CD4-positive, CD25-positive, alpha-beta regulatory T cell (primary cell): ENCODE data around the gene CDC14B. TPM values are rescaled to one million over a fixed set of nuclear protein-coding genes. Genes with fewer than 3 reads are reported as not detected.

Experiments used
- ATAC-seq, 2 donors: fragments of 150-1000 bp; cut with Tn5 transposase; one replicate each; pipeline ENCODE4 v1.10.0; 2021; ENCODE audit warnings: low read depth in 2 of 2, moderate number of reproducible peaks in 2 of 2, moderate library complexity in 1 of 2
- DNase-seq, 3 donors: peaks; one replicate each; pipeline versions ENCODE4 v3.0.0 to v3.0.0-alpha.2; 2012 to 2022; ENCODE audit warnings: mixed read lengths in 1 of 3
- H3K27ac ChIP-seq: one replicate; pipeline ENCODE4 v1.7.0; 2013; ENCODE audit warnings: mild to moderate bottlenecking, low read length; ENCODE audit not compliant: insufficient read depth, poor library complexity, severe bottlenecking
- H3K27me3 ChIP-seq: one replicate; pipeline ENCODE4 v1.7.0; 2013; ENCODE audit warnings: low read length; ENCODE audit not compliant: control insufficient read depth, insufficient read depth
- H3K36me3 ChIP-seq: one replicate; pipeline ENCODE4 v1.7.0; 2013; ENCODE audit warnings: mild to moderate bottlenecking, low read length, moderate library complexity; ENCODE audit not compliant: control insufficient read depth, insufficient read depth
- H3K4me1 ChIP-seq: 2 replicates; pipeline ENCODE4 v1.7.0; 2013; ENCODE audit warnings: mild to moderate bottlenecking, low read length; ENCODE audit not compliant: insufficient read depth, control insufficient read depth, poor library complexity, severe bottlenecking
- H3K4me3 ChIP-seq: one replicate; pipeline ENCODE4 v1.7.0; 2013; ENCODE audit warnings: low read depth, mild to moderate bottlenecking, low read length, moderate library complexity
- H3K9me3 ChIP-seq, 2 experiments: 1 replicate in 1 of 2; 2 replicates in 1 of 2; pipeline ENCODE4 v1.7.0; 2013; ENCODE audit warnings: low read length in 2 of 2, mild to moderate bottlenecking in 1 of 2, moderate library complexity in 1 of 2; ENCODE audit not compliant: control insufficient read depth in 2 of 2
- H3K27ac Mint-ChIP-seq, 3 donors: one replicate each; pipeline ENCODE4 v1.8.0; 2020 to 2022; ENCODE audit warnings: mild to moderate bottlenecking in 3 of 3, mixed read lengths in 3 of 3, moderate library complexity in 2 of 3
- H3K27me3 Mint-ChIP-seq: one replicate; pipeline ENCODE4 v1.8.0; 2022; ENCODE audit warnings: mild to moderate bottlenecking, mixed read lengths
- H3K36me3 Mint-ChIP-seq: one replicate; pipeline ENCODE4 v1.8.0; 2020; ENCODE audit warnings: mixed read lengths
- H3K4me1 Mint-ChIP-seq, 4 donors: one replicate each; pipeline ENCODE4 v1.8.0; 2020 to 2022; ENCODE audit warnings: mixed read lengths in 4 of 4, mild to moderate bottlenecking in 1 of 4
- H3K4me3 Mint-ChIP-seq, 4 donors: one replicate each; pipeline ENCODE4 v1.8.0; 2020 to 2022; ENCODE audit warnings: mild to moderate bottlenecking in 4 of 4, mixed read lengths in 4 of 4, moderate library complexity in 3 of 4
- H3K9me3 Mint-ChIP-seq, 7 donors: one replicate each; pipeline ENCODE4 v1.8.0; 2020 to 2022; ENCODE audit warnings: mixed read lengths in 7 of 7, mild to moderate bottlenecking in 3 of 7, moderate library complexity in 2 of 7
- polyA plus RNA-seq, 4 donors: library from polyadenylated mRNA; unstranded; fragments of 300-500 nt; fragmentation: Illumina TruSeq; gene quantifications; one replicate each; pipeline ENCODE4 v1.2.3, GENCODE V29; 2021
- total RNA-seq: library from RNA; stranded (reverse); gene quantifications from one replicate; pipeline ENCODE4 v1.2.3, GENCODE V29; 2022

The CDC14B gene
- total and polyA plus RNA-seq, 5 donors from 2014 or later, result 7.1 to 17.7 (median 9.0) TPM

GRCh38 chr9:96612966-96613589 is 6.6 kb downstream of the CDC14B start:
- H3K36me3 Mint-ChIP-seq, result no peaks in the 10 kb centered on the region
- Histone ChIP-seq H3K9me3 (no peaks in the 10 kb centered on the region), H3K4me3 (no peak overlapping the region), H3K27me3 (peaks cover 32% of the 10 kb centered on the region), H3K4me1 (no peaks in the 10 kb centered on the region), H3K27ac (no peak overlapping the region), H3K36me3 (no peaks in the 10 kb centered on the region)
- DNase-seq (no peak), ATAC-seq (no peak)
- H3K4me3 Mint-ChIP-seq, result no peak overlapping the region
- H3K9me3 Mint-ChIP-seq, result peaks cover 0 to 3% (median 0%) of the 10 kb centered on the region in 7 donors
- no peak overlapping the region for H3K27ac Mint-ChIP-seq
- peaks cover 51% of the 10 kb centered on the region for H3K27me3 Mint-ChIP-seq
- peaks cover 0 to 2% (median 0%) of the 10 kb centered on the region in 4 donors for H3K4me1 Mint-ChIP-seq

GRCh38 chr9:96612105-96612965 is 7.3 kb downstream of the CDC14B start:
- Histone ChIP-seq H3K27ac (no peak overlapping the region), H3K36me3 (no peaks in the 10 kb centered on the region), H3K4me3 (no peak overlapping the region), H3K9me3 (no peaks in the 10 kb centered on the region), H3K4me1 (no peaks in the 10 kb centered on the region), H3K27me3 (peaks cover 27% of the 10 kb centered on the region)
- H3K4me3 Mint-ChIP-seq, result no peak overlapping the region
- DNase-seq, result no peak
- H3K9me3 Mint-ChIP-seq, result peaks cover 0 to 2% (median 0%) of the 10 kb centered on the region in 7 donors
- no peaks in the 10 kb centered on the region for H3K4me1 Mint-ChIP-seq
- no peaks in the 10 kb centered on the region for H3K36me3 Mint-ChIP-seq
- no peak for ATAC-seq
- H3K27ac Mint-ChIP-seq, result no peak overlapping the region
- peaks cover 47% of the 10 kb centered on the region for H3K27me3 Mint-ChIP-seq

- H3K36me3 Mint-ChIP-seq, result no peaks in the 10 kb centered on the region
- peaks cover 0 to 2% (median 0%) of the 10 kb centered on the region in 7 donors for H3K9me3 Mint-ChIP-seq
- Histone ChIP-seq H3K27ac (no peak overlapping the region), H3K4me1 (no peaks in the 10 kb centered on the region), H3K27me3 (peaks cover 27% of the 10 kb centered on the region), H3K9me3 (no peaks in the 10 kb centered on the region), H3K36me3 (no peaks in the 10 kb centered on the region), H3K4me3 (no peak overlapping the region)
- DNase-seq, result no peak
- no peaks in the 10 kb centered on the region for H3K4me1 Mint-ChIP-seq
- H3K27me3 Mint-ChIP-seq, result peaks cover 38% of the 10 kb centered on the region
- H3K4me3 Mint-ChIP-seq, result no peak overlapping the region
- ATAC-seq, result no peak
- H3K27ac Mint-ChIP-seq, result no peak overlapping the region
Observed at GRCh38 chr9:96611302-96611701, 8.3 kb downstream of the CDC14B start.

GRCh38 chr9:96609732-96610131 is 9.9 kb downstream of the CDC14B start:
- no peak overlapping the region for H3K4me3 ChIP-seq
- Mint-ChIP-seq H3K36me3 (no peaks in the 10 kb centered on the region), H3K4me1 (no peaks in the 10 kb centered on the region), H3K27me3 (peaks cover 27% of the 10 kb centered on the region), H3K27ac (no peak overlapping the region), H3K9me3 (peaks cover 0 to 2% (median 0%) of the 10 kb centered on the region in 7 donors), H3K4me3 (no peak overlapping the region)
- no peaks in the 10 kb centered on the region for H3K36me3 ChIP-seq
- no peaks in the 10 kb centered on the region for H3K4me1 ChIP-seq
- H3K27ac ChIP-seq, result no peak overlapping the region
- ATAC-seq (no peak), DNase-seq (no peak)
- no peaks in the 10 kb centered on the region for H3K9me3 ChIP-seq
- peaks cover 24% of the 10 kb centered on the region for H3K27me3 ChIP-seq

GRCh38 chr9:96607971-96608370 is 11.7 kb downstream of the CDC14B start:
- no peak for ATAC-seq
- Mint-ChIP-seq H3K27me3 (peaks cover 24% of the 10 kb centered on the region), H3K9me3 (no peaks in the 10 kb centered on the region)

GRCh38 chr9:96605328-96605727 is 14.3 kb downstream of the CDC14B start:
- H3K4me1 Mint-ChIP-seq, result no peaks in the 10 kb centered on the region
- H3K4me3 ChIP-seq, result no peak overlapping the region
- no peak overlapping the region for H3K27ac Mint-ChIP-seq
- H3K9me3 Mint-ChIP-seq, result no peaks in the 10 kb centered on the region
- H3K4me1 ChIP-seq, result no peaks in the 10 kb centered on the region
- H3K27me3 Mint-ChIP-seq, result peaks cover 14% of the 10 kb centered on the region
- DNase-seq, result no peak
- H3K9me3 ChIP-seq, result no peaks in the 10 kb centered on the region
- H3K4me3 Mint-ChIP-seq, result no peak overlapping the region
- H3K36me3 ChIP-seq, result no peaks in the 10 kb centered on the region
- no peak for ATAC-seq
- H3K27me3 ChIP-seq, result peaks cover 3% of the 10 kb centered on the region
- H3K36me3 Mint-ChIP-seq, result no peaks in the 10 kb centered on the region
- no peak overlapping the region for H3K27ac ChIP-seq

More at GRCh38 chr9:96607971-96608370, 11.7 kb downstream of the CDC14B start:
- Mint-ChIP-seq H3K27ac (no peak overlapping the region), H3K4me1 (no peaks in the 10 kb centered on the region), H3K4me3 (no peak overlapping the region), H3K36me3 (no peaks in the 10 kb centered on the region)
- no peak for DNase-seq
- H3K4me3 ChIP-seq, result no peak overlapping the region
- no peaks in the 10 kb centered on the region for H3K9me3 ChIP-seq
- no peaks in the 10 kb centered on the region for H3K36me3 ChIP-seq
- H3K27me3 ChIP-seq, result peaks cover 19% of the 10 kb centered on the region
- H3K4me1 ChIP-seq, result no peaks in the 10 kb centered on the region
- H3K27ac ChIP-seq, result no peak overlapping the region

- Histone ChIP-seq H3K4me1 (no peaks in the 10 kb centered on the region), H3K27ac (no peak overlapping the region), H3K4me3 (no peak overlapping the region), H3K36me3 (no peaks in the 10 kb centered on the region), H3K27me3 (peaks cover 2% of the 10 kb centered on the region), H3K9me3 (no peaks in the 10 kb centered on the region)
- Mint-ChIP-seq H3K27ac (no peak overlapping the region), H3K4me1 (no peaks in the 10 kb centered on the region), H3K27me3 (peaks cover 14% of the 10 kb centered on the region), H3K9me3 (no peaks in the 10 kb centered on the region), H3K4me3 (no peak overlapping the region), H3K36me3 (no peaks in the 10 kb centered on the region)
- ATAC-seq (no peak), DNase-seq (no peak)
Observed at GRCh38 chr9:96604004-96604319, 15.7 kb downstream of the CDC14B start.
